ENCODE measurements around the gene RICTOR. TPM values are rescaled to one million over a fixed set of nuclear protein-coding genes. Genes with fewer than 3 reads are reported as not detected.

RICTOR gene, protein sequence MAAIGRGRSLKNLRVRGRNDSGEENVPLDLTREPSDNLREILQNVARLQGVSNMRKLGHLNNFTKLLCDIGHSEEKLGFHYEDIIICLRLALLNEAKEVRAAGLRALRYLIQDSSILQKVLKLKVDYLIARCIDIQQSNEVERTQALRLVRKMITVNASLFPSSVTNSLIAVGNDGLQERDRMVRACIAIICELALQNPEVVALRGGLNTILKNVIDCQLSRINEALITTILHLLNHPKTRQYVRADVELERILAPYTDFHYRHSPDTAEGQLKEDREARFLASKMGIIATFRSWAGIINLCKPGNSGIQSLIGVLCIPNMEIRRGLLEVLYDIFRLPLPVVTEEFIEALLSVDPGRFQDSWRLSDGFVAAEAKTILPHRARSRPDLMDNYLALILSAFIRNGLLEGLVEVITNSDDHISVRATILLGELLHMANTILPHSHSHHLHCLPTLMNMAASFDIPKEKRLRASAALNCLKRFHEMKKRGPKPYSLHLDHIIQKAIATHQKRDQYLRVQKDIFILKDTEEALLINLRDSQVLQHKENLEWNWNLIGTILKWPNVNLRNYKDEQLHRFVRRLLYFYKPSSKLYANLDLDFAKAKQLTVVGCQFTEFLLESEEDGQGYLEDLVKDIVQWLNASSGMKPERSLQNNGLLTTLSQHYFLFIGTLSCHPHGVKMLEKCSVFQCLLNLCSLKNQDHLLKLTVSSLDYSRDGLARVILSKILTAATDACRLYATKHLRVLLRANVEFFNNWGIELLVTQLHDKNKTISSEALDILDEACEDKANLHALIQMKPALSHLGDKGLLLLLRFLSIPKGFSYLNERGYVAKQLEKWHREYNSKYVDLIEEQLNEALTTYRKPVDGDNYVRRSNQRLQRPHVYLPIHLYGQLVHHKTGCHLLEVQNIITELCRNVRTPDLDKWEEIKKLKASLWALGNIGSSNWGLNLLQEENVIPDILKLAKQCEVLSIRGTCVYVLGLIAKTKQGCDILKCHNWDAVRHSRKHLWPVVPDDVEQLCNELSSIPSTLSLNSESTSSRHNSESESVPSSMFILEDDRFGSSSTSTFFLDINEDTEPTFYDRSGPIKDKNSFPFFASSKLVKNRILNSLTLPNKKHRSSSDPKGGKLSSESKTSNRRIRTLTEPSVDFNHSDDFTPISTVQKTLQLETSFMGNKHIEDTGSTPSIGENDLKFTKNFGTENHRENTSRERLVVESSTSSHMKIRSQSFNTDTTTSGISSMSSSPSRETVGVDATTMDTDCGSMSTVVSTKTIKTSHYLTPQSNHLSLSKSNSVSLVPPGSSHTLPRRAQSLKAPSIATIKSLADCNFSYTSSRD (N-terminal part only)
- 10 to 100 TPM; 27.7 to 27.8 TPM for total RNA-seq

DNA sequence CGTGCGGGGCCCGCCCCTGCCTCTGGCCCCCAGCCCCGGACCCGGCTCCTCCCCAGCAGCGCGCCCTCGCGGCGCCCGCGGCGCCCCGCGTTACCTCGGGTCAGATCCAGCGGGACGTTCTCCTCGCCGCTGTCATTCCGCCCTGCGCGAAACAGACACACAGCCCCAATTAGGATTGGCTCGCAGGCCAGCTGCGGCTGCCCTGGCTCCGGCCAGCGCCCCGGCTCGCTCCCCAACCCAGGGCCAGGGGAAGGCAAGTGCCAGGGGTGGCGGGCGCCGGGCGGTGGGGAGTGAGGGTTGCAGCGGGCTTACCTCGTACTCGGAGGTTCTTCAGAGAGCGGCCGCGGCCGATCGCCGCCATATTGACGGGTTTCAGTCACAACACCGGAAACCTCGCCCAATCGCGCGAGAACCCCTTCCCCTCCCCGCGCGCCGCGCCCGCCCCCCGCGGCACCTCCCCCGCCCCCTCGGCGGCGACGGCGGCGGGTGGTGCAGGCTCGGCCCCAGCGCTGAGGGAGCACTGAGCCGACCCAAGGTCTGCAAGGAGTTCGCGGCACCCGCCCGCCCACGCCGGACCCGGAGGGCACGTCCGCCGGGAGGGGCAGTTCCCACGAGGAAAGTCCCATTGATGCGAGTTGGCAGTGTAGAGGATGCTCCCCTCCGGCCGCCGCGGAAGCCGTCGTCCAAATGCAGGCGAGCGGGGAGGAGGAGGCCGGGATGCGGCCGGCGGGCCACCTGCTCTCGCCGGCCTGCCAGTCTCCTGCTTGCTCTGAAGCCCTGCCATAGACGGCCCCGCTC lies at the start of gene RICTOR:
TSS of gene RICTOR (minus strand) at position 383 of the 798 bp plus-strand sequence. CDS start at position 361, 22 bp downstream.
- DNase-seq: peak; percentile 95
- intact Hi-C loops (cut with micrococcal nuclease): loop anchor here (2.0 to 10.0 kb wide), 4 partner anchors 72 to 519 kb away; partner anchors contain the start of gene LIFR
- Mint-ChIP-seq H3K27ac (peak within 1 kb of the TSS; percentile 96), H3K4me1 (ENCODE audit: low read depth) (peaks cover 28% of the 10 kb centered on the region), H3K4me3 (peak within 1 kb of the TSS; percentile 97), H3K9me3 (no peaks in the 10 kb centered on the region), H3K36me3 (peaks cover 9% of the 10 kb centered on the region), H3K27me3 (peaks cover 18% of the 10 kb centered on the region)
- ChIA-PET POLR2A (interaction anchor here (0.6 to 1.5 kb wide), 2 partner anchors 12 to 101 kb away, joined by 3 to 5 read pairs; no protein-coding TSS in a partner anchor), CTCF (no interaction called here)

DNA sequence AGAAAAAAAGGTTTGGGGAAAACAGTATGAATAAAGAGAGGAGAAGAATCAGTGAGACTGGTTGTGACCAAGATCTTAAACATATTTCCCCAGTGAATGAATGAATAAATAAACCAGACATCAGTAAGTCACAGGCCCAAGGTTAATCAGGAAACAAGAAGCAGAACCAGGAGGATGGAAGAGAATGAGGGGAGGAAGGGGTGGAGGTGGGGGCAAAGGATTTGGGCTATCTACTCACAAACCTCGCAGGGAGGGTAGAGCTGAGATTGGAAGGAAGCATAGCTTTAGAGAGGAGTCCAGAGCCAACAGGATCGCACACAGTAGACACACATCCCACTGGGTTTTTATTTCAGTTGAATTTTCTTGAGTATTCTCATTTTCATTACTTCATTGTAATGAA lies 47.7 kb upstream of the RICTOR start:
- ChIA-PET CTCF (interaction anchor here (1.0 to 1.4 kb wide), 2 partner anchors 41 to 70 kb away, joined by 4 read pairs; no protein-coding TSS in a partner anchor), POLR2A (interaction anchor here (1.3 kb wide), 1 partner anchor 96 kb away, joined by 3 read pairs; no protein-coding TSS in a partner anchor)
- H3K9me3 Mint-ChIP-seq: no peaks in the 10 kb centered on the region
- no peak overlapping the region for H3K4me3 Mint-ChIP-seq
- H3K4me1 Mint-ChIP-seq (ENCODE audit: low read depth): peaks cover 44% of the 10 kb centered on the region
- intact Hi-C loops (cut with micrococcal nuclease): loop anchor here (2.0 kb wide), 1 partner anchor 17 kb away; no protein-coding TSS in a partner anchor
- peaks cover 22% of the 10 kb centered on the region for H3K36me3 Mint-ChIP-seq
- no peaks in the 10 kb centered on the region for H3K27me3 Mint-ChIP-seq
- no peak for DNase-seq
- H3K27ac Mint-ChIP-seq: peak overlapping the region; percentile 55

DNA sequence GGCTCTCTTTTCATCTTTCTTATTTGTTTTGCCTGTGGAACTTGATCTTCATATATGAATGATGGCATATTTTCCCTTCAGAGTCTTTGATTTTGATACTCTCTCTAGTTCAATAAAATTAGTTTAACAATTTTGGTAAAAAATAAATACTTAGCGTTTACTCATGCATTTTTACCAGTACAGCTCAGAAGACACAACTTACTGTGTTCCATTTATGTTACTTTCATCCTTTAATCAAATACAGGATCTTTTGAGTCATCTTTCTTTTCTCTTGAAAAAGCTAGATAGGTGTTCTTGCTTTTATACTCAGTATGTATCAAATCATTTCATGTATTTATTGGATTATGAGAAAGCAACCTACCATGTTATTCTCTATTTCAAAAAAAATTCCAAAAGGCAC lies 47.1 kb upstream of the RICTOR start:
- no peak for DNase-seq
- Mint-ChIP-seq H3K27ac (peak overlapping the region; percentile 54), H3K4me3 (no peak overlapping the region), H3K4me1 (ENCODE audit: low read depth) (peaks cover 50% of the 10 kb centered on the region), H3K27me3 (no peaks in the 10 kb centered on the region), H3K36me3 (peaks cover 27% of the 10 kb centered on the region), H3K9me3 (no peaks in the 10 kb centered on the region)
- intact Hi-C loops (cut with micrococcal nuclease): loop anchor here (2.0 kb wide), 1 partner anchor 17 kb away; no protein-coding TSS in a partner anchor
- CTCF ChIA-PET: interaction anchor here (1.0 to 1.4 kb wide), 2 partner anchors 41 to 70 kb away, joined by 4 read pairs; no protein-coding TSS in a partner anchor
- POLR2A ChIA-PET: interaction anchor here (1.3 kb wide), 1 partner anchor 96 kb away, joined by 3 read pairs; no protein-coding TSS in a partner anchor

DNA sequence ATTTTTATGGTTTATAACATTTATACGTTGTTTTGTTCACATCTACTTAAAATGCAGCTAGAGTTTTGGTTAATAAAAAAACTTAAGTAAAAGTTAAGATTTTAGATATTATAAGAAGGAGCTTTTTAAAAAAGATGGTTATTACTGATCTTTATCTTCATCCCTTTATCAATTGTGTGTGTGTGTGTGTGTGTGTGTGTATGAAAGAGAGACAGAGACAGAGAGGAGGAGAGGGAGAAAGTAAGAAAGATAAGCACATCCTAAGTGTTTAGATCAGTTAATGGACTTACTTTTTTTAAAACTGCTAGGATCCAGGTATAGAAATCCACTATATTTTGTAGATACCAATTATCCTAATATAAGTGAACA lies 45.8 kb upstream of the RICTOR start:
- Mint-ChIP-seq H3K4me3 (no peak overlapping the region), H3K36me3 (peaks cover 25% of the 10 kb centered on the region), H3K27ac (no peak overlapping the region), H3K9me3 (no peaks in the 10 kb centered on the region), H3K27me3 (no peaks in the 10 kb centered on the region), H3K4me1 (ENCODE audit: low read depth) (peaks cover 58% of the 10 kb centered on the region)
- CTCF ChIA-PET: interaction anchor here (1.1 to 1.9 kb wide), 4 partner anchors 39 to 164 kb away, joined by 4 to 7 read pairs (median 5); no protein-coding TSS in a partner anchor
- no peak for DNase-seq
- intact Hi-C loops (cut with micrococcal nuclease): loop anchor here (2.0 kb wide), 1 partner anchor 19 kb away; no protein-coding TSS in a partner anchor
- POLR2A ChIA-PET: no interaction called here

DNA sequence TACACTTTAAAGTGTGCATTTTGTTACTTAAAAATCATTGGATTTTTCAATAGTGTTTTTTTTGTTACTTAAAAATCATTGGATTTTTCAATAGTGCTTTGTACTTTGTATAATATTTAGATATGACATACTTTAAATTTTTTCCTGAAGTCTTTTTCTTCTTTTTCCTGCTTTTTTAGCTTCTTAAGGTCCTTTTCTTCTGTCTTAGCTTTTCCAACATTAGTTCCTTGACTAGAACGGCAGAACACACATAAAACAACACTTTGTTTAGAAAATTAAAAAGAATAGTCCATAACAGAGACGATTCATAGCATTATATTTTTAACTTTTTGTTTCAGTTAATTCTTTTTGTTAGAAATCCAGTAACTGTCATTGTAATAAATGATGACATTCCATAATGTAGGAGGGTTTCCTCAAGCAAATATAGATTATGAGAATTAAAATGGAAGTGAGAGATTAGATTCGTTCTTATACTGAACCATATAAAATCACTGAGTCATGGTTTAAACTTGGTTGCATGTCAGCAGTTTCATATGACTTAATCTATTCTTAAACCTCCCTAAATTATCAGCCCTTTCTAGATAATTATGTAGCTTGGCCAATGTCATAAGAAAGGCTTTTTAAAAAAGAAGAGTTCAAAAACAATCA lies 45.3 kb upstream of the RICTOR start:
- Mint-ChIP-seq H3K27ac (peak overlapping the region; percentile 62), H3K9me3 (no peaks in the 10 kb centered on the region), H3K4me3 (no peak overlapping the region), H3K36me3 (peaks cover 29% of the 10 kb centered on the region), H3K27me3 (no peaks in the 10 kb centered on the region), H3K4me1 (ENCODE audit: low read depth) (peaks cover 58% of the 10 kb centered on the region)
- no peak for DNase-seq
- ChIA-PET CTCF (interaction anchor here (1.1 to 1.9 kb wide), 5 partner anchors 38 to 164 kb away, joined by 4 to 7 read pairs (median 5); no protein-coding TSS in a partner anchor), POLR2A (interaction anchor here (0.8 kb wide), 1 partner anchor 56 kb away, joined by 3 read pairs; no protein-coding TSS in a partner anchor)
- intact Hi-C loops (cut with micrococcal nuclease): loop anchor here (2.0 kb wide), 1 partner anchor 19 kb away; no protein-coding TSS in a partner anchor

DNA sequence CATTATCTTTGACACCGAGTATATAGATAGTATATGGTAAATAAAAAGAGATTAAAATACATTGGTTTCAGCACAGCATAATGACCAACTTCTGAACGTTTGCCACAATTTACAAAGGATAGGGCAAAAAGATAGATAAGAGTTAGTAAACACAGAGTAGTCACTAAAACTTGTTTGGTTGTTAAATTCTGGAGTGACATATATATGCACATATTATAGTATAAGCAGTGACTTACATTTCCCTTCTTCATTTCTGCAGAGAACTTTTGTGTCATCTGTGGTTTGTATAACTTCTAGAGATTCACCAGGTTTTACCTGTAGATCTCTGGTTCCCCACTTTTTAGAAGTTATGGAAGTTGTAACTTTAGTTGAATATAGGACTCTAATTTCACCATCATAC lies 44.4 kb upstream of the RICTOR start:
- H3K4me1 Mint-ChIP-seq (ENCODE audit: low read depth): peaks cover 54% of the 10 kb centered on the region
- DNase-seq: no peak
- no peaks in the 10 kb centered on the region for H3K27me3 Mint-ChIP-seq
- ChIA-PET POLR2A (interaction anchor here (0.8 kb wide), 1 partner anchor 57 kb away, joined by 3 read pairs; no protein-coding TSS in a partner anchor), CTCF (interaction anchor here (1.7 to 1.9 kb wide), 2 partner anchors 37 to 156 kb away, joined by 5 to 7 read pairs; no protein-coding TSS in a partner anchor)
- H3K9me3 Mint-ChIP-seq: no peaks in the 10 kb centered on the region
- H3K36me3 Mint-ChIP-seq: peaks cover 29% of the 10 kb centered on the region
- H3K4me3 Mint-ChIP-seq: no peak overlapping the region
- H3K27ac Mint-ChIP-seq: peak overlapping the region; percentile 28
- intact Hi-C loops (cut with micrococcal nuclease): no loop called here

DNA sequence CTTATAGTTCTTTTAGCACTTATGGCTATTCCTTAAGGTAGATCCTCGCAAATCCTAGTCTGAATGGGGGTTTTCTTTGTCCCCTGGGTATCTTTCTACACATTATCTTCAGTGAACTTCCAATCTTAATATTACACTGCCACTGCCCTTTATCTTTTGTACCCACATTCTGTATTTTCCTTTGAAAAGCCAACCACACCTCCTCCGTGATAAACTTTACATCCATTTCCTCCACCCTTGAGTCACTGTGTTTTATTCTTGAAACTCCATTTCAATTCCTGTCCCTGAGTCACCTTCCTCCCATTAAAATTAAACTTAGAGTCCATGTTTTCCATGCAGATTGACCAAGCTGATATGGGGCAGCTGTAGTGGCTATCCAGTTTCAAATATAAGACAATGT lies 43.2 kb upstream of the RICTOR start:
- Mint-ChIP-seq H3K27ac (peak overlapping the region; percentile 44), H3K9me3 (no peaks in the 10 kb centered on the region), H3K27me3 (no peaks in the 10 kb centered on the region), H3K4me3 (no peak overlapping the region), H3K36me3 (peaks cover 28% of the 10 kb centered on the region), H3K4me1 (ENCODE audit: low read depth) (peaks cover 55% of the 10 kb centered on the region)
- no peak for DNase-seq
- POLR2A ChIA-PET: interaction anchor here (1.0 kb wide), 1 partner anchor 38 kb away, joined by 3 read pairs; no protein-coding TSS in a partner anchor
- intact Hi-C loops (cut with micrococcal nuclease): no loop called here
- CTCF ChIA-PET: interaction anchor here (0.7 kb wide), 1 partner anchor 20 kb away, joined by 3 read pairs; no protein-coding TSS in a partner anchor

DNA sequence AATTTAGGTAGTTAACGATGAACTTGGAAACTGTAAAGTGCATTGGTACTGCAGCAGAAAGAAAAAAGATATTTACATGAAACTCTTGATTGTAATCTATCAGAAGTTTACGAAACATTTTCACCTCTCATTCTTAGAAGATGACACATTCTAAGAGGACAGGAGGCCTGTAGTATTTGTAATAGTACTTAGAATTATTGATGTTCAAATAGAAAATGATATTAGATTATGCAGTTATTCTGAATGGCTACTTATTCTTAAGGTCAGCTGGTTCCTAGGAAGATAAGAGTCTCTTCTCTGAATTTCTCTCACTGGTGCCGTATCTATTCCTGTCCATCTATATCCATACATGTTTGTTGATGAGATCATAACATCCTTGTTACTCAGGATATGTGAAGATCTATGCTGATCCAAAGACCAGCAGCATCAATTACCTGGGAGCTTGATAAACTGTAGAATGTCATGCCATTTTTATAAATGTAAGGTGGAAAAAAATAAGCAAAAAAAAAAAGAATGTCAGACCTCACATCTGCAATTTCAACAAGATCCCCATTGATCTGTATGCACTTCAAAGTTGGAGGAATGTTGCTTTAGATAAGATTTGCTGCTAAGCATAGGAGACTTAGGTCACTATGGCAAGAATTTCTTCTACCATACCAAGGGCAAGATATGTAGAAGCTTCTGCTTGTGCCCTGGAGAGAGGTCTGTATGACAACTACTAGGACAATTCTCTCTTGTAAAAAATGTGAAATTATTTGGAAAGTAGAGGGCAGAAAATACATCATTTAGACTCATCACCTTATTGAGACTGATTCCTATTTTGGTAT lies 42.4 kb upstream of the RICTOR start:
- Mint-ChIP-seq H3K4me1 (ENCODE audit: low read depth) (peaks cover 48% of the 10 kb centered on the region), H3K4me3 (no peak overlapping the region), H3K27ac (peak overlapping the region; percentile 74), H3K27me3 (no peaks in the 10 kb centered on the region), H3K36me3 (peaks cover 24% of the 10 kb centered on the region), H3K9me3 (no peaks in the 10 kb centered on the region)
- POLR2A ChIA-PET: interaction anchor here (1.0 kb wide), 1 partner anchor 37 kb away, joined by 3 read pairs; no protein-coding TSS in a partner anchor
- DNase-seq: no peak
- CTCF ChIA-PET: interaction anchor here (0.7 to 2.2 kb wide), 6 partner anchors 19 to 167 kb away, joined by 3 to 8 read pairs (median 4); no protein-coding TSS in a partner anchor
- intact Hi-C loops (cut with micrococcal nuclease): no loop called here

DNA sequence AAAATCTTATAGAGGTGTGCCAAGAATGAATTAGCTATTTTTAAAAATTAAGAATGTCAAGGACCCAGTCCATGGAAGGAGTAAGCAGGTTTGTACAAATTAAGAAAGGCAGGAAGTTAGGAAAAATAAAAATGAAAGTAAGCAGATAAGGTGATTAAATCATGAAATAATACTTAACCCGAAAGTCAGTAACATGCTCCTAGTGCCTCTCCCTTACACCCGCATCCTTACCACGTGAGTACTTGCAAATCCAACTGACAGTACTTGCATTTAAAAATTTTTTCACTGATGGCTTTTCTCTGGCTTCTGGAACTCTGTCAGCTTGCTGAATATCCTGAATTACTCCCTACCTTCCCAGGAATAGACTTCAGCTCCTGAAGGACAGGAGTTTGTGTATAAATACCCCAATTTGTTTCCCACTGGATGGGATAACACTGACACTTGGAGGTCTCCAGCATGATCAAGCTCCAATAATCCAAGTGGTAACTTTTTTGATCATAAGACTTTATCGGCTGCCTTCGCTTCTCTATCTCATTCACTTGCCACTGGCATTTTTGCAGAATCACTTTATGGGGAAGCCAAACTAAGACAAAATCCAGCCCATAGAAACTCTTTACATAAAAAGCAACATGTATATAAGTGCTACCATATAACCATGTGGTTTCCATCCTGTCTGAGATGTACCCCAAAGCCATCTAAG lies 41.6 kb upstream of the RICTOR start:
- H3K4me3 Mint-ChIP-seq: no peak overlapping the region
- H3K27me3 Mint-ChIP-seq: no peaks in the 10 kb centered on the region
- H3K9me3 Mint-ChIP-seq: no peaks in the 10 kb centered on the region
- no peak for DNase-seq
- peaks cover 24% of the 10 kb centered on the region for H3K36me3 Mint-ChIP-seq
- CTCF ChIA-PET: interaction anchor here (1.0 to 2.7 kb wide), 7 partner anchors 19 to 261 kb away, joined by 3 to 11 read pairs (median 4); no protein-coding TSS in a partner anchor
- intact Hi-C loops (cut with micrococcal nuclease): no loop called here
- peaks cover 43% of the 10 kb centered on the region for H3K4me1 Mint-ChIP-seq (ENCODE audit: low read depth)
- H3K27ac Mint-ChIP-seq: peak overlapping the region; percentile 67
- POLR2A ChIA-PET: interaction anchor here (0.6 kb wide), 1 partner anchor 238 kb away, joined by 3 read pairs; no protein-coding TSS in a partner anchor
